K562 (cell line): ENCODE results near the gene GNG7. TPM values are rescaled to one million over a fixed set of nuclear protein-coding genes. Genes with fewer than 3 reads are reported as not detected.
A peak's percentile ranks its signal among the peaks of the same experiment; 100 is the strongest.

Experiments used
- ARID1B ChIP-seq: fragments of 450-650 bp; IDR thresholded peaks from 2 replicates; pipeline ENCODE4 v1.6.1; 2016; ENCODE audit warnings: antibody characterized with exemption, mild to moderate bottlenecking, inconsistent platforms
- BHLHE40 ChIP-seq: IDR thresholded peaks from 2 replicates; pipeline ENCODE4 v1.6.1; 2011; ENCODE audit warnings: low read length, improper control_type of control experiment
- CHCHD3 ChIP-seq: fragments of 250-450 bp; sonication (Bioruptor Pico); IDR thresholded peaks from 2 replicates; pipeline ENCODE4 v2.1.2; 2022; ENCODE audit warnings: mild to moderate bottlenecking
- CHD1 ChIP-seq: fragments of 200-600 bp; sonication (generic); IDR thresholded peaks from one replicate; pipeline ENCODE4 v1.6.1; 2012; ENCODE audit warnings: mild to moderate bottlenecking, moderate library complexity, low read length, inconsistent platforms
- HNRNPL ChIP-seq: fragments of 200-400 bp; formaldehyde crosslinking; IDR thresholded peaks from 2 replicates; pipeline ENCODE4 v1.6.1; 2017; ENCODE audit warnings: low read depth, mild to moderate bottlenecking, low read length
- HOXB6 ChIP-seq: fragments of 250-450 bp; sonication (Bioruptor Pico); IDR thresholded peaks from 2 replicates; pipeline ENCODE4 v1.5.1; 2022; ENCODE audit warnings: mild to moderate bottlenecking, borderline replicate concordance
- KDM4B ChIP-seq, 2 experiments: fragments of 450-650 bp in 1 of 2; sonication (generic) in 1 of 2; IDR thresholded peaks; 2 replicates each; pipeline ENCODE4 v1.6.1; 2016 to 2017; ENCODE audit warnings: borderline replicate concordance in 2 of 2, antibody characterized with exemption in 1 of 2, low read depth in 1 of 2, mild to moderate bottlenecking in 1 of 2
- LEF1 ChIP-seq: fragments of 450-650 bp; IDR thresholded peaks from 2 replicates; pipeline ENCODE4 v1.6.1; 2016; ENCODE audit warnings: mild to moderate bottlenecking
- MEF2D ChIP-seq: conservative IDR thresholded peaks from 2 replicates; pipeline ENCODE4 v1.6.1; 2016; ENCODE audit warnings: low read depth, missing genetic modification characterization, missing compliant biosample characterization
- STAG1 ChIP-seq: sonication (generic); formaldehyde crosslinking; IDR thresholded peaks from 2 replicates; pipeline ENCODE4 v1.5.0; 2020; ENCODE audit warnings: missing genetic modification reagents, borderline replicate concordance
- ZEB2 ChIP-seq: fragments of 450-650 bp; IDR thresholded peaks from 2 replicates; pipeline ENCODE4 v1.6.1; 2016
- ZFX ChIP-seq: sonication (generic); formaldehyde crosslinking; IDR thresholded peaks from 2 replicates; pipeline ENCODE4 v1.8.0; 2022; ENCODE audit warnings: mild to moderate bottlenecking, missing genetic modification reagents, moderate library complexity
- ZNF316 ChIP-seq: fragments of 450-650 bp; IDR thresholded peaks from 2 replicates; pipeline ENCODE4 v1.6.1; 2016
- polyA plus RNA-seq, 8 experiments: library from polyadenylated mRNA; depleted of rRNA in 4 of 8; stranded (reverse) in 5 of 8; unstranded in 3 of 8; fragments of >200 nt; fragmentation: Nextera tagmentation in 2 of 8; fragmentation: Illumina TruSeq in 1 of 8; extraction: Ambion mirVana in 2 of 8; extraction: Trizol in 1 of 8; gene quantifications; 2 replicates each; pipeline versions ENCODE4 v1.2.1 to v1.2.3, GENCODE V29; 2011 to 2014; ENCODE audit warnings: inconsistent platforms in 1 of 8, missing spikeins in 1 of 8
- total RNA-seq, 7 experiments: library from RNA; depleted of rRNA in 6 of 7; stranded (reverse); fragments of >200 nt in 6 of 7; fragmentation: Illumina TruSeq in 2 of 7; extraction: Trizol in 2 of 7; gene quantifications; 2 replicates each; pipeline versions ENCODE4 v1.2.1 to v1.2.3, GENCODE V29; 2011 to 2021; ENCODE audit warnings: low replicate concordance in 1 of 7
- TF ChIP-seq, protein P1 (sequence below): fragments of 200-800 bp; sonication (Bioruptor generic); IDR thresholded peaks from 2 replicates; pipeline ENCODE4 v1.6.1; 2017; ENCODE audit warnings: missing genetic modification characterization, missing compliant biosample characterization
- TF ChIP-seq, protein P2 (sequence below), 2 experiments: fragments of 450-650 bp in 1 of 2; sonication (generic) in 1 of 2; formaldehyde crosslinking in 1 of 2; IDR thresholded peaks in 1 of 2; conservative IDR thresholded peaks in 1 of 2; 2 replicates each; pipeline versions ENCODE4 v1.6.1 to v1.8.1; 2016 to 2023; ENCODE audit warnings: mild to moderate bottlenecking in 2 of 2, moderate library complexity in 2 of 2, inconsistent platforms in 1 of 2, missing genetic modification reagents in 1 of 2
- TF ChIP-seq, protein P3 (sequence below): fragments of 450-650 bp; IDR thresholded peaks from 2 replicates; pipeline ENCODE4 v1.6.1; 2018; ENCODE audit not compliant: partially characterized antibody
- TF ChIP-seq, protein P4 (sequence below): sonication (generic); formaldehyde crosslinking; IDR thresholded peaks from 2 replicates; pipeline ENCODE4 v1.8.0; 2022; ENCODE audit warnings: missing genetic modification reagents, mild to moderate bottlenecking, borderline replicate concordance

Gene GNG7
- total and polyA plus RNA-seq, 9 of the 15 experiments (the other 6 are each of a cell fraction or from before 2014, with no cell fraction given): 0.01 to 0.20 (median 0.06) TPM; not detected in 1

DNA sequence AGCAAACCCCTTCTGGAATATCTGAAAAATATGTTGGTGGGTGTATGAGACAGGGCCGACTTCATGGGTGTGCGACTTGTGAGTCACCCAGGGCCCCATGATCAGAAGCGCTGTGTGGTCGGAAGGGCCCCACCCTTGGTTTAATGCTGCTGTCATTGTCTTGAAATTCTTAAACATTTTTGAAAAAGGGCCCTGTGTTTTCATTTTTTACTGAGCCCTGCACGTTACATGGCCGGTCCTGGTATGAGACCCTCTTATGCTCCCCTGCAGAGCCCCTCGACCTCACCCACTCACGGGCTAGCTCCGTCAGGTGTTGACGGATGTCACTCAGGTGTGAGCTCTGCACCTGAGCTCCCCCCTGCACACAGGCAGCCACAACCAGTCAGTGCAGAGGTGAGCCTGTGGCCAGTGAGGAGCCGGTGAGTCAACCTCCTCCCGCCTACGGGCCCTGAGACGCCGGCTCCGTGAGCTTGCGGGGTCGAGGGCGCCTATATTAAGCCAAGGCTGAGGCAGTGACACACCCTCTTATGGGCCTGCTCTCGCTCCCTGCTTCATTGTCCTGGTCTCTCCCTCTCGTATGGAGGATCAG, 198.9 kb downstream of the GNG7 start (continued):
- TF ChIP-seq, protein P1, sequence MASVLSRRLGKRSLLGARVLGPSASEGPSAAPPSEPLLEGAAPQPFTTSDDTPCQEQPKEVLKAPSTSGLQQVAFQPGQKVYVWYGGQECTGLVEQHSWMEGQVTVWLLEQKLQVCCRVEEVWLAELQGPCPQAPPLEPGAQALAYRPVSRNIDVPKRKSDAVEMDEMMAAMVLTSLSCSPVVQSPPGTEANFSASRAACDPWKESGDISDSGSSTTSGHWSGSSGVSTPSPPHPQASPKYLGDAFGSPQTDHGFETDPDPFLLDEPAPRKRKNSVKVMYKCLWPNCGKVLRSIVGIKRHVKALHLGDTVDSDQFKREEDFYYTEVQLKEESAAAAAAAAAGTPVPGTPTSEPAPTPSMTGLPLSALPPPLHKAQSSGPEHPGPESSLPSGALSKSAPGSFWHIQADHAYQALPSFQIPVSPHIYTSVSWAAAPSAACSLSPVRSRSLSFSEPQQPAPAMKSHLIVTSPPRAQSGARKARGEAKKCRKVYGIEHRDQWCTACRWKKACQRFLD (CRISPR knock-in tag): 0 out of 2 replicates have a peak, but pooled peaks have one; percentile 35
- TF ChIP-seq ZNF316: no peak
- peak; percentile 23; the same call in 1 of the 2 replicates for TF ChIP-seq ZFX (CRISPR knock-in tag)
- no peak for TF ChIP-seq KDM4B (IDR thresholded peaks at IDR 0.05; ENCODE audit: borderline replicate concordance in 2 of 2, low read depth in 1 of 2)
- no peak for TF ChIP-seq STAG1 (CRISPR knock-in tag)
- TF ChIP-seq MEF2D (tag): no peak
- TF ChIP-seq HOXB6 (CRISPR knock-in tag): no peak
- TF ChIP-seq ARID1B: peak; percentile 36; the same call in 1 of the 2 replicates
- TF ChIP-seq CHCHD3: no peak
- no peak for TF ChIP-seq CHD1
- peak; percentile 36; the same call in 1 of the 2 replicates for TF ChIP-seq LEF1
- TF ChIP-seq, protein P2, sequence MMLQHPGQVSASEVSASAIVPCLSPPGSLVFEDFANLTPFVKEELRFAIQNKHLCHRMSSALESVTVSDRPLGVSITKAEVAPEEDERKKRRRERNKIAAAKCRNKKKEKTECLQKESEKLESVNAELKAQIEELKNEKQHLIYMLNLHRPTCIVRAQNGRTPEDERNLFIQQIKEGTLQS (IDR thresholded peaks at IDR 0.05): peak; percentile 69; the same call in 1 of the 2 replicates
- TF ChIP-seq, protein P2 (CRISPR knock-in tag; conservative IDR thresholded peaks at IDR 0.05): no peak
- TF ChIP-seq BHLHE40: 0 out of 2 replicates have a peak, but pooled peaks have one; percentile 11
- TF ChIP-seq, protein P3, sequence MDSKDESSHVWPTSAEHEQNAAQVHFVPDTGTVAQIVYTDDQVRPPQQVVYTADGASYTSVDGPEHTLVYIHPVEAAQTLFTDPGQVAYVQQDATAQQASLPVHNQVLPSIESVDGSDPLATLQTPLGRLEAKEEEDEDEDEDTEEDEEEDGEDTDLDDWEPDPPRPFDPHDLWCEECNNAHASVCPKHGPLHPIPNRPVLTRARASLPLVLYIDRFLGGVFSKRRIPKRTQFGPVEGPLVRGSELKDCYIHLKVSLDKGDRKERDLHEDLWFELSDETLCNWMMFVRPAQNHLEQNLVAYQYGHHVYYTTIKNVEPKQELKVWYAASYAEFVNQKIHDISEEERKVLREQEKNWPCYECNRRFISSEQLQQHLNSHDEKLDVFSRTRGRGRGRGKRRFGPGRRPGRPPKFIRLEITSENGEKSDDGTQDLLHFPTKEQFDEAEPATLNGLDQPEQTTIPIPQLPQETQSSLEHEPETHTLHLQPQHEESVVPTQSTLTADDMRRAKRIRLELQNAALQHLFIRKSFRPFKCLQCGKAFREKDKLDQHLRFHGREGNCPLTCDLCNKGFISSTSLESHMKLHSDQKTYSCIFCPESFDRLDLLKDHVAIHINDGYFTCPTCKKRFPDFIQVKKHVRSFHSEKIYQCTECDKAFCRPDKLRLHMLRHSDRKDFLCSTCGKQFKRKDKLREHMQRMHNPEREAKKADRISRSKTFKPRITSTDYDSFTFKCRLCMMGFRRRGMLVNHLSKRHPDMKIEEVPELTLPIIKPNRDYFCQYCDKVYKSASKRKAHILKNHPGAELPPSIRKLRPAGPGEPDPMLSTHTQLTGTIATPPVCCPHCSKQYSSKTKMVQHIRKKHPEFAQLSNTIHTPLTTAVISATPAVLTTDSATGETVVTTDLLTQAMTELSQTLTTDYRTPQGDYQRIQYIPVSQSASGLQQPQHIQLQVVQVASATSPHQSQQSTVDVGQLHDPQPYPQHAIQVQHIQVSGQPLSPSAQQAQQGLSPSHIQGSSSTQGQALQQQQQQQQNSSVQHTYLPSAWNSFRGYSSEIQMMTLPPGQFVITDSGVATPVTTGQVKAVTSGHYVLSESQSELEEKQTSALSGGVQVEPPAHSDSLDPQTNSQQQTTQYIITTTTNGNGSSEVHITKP: no peak
- no peak for TF ChIP-seq HNRNPL
- peak; percentile 92 for TF ChIP-seq ZEB2
- TF ChIP-seq, protein P4, sequence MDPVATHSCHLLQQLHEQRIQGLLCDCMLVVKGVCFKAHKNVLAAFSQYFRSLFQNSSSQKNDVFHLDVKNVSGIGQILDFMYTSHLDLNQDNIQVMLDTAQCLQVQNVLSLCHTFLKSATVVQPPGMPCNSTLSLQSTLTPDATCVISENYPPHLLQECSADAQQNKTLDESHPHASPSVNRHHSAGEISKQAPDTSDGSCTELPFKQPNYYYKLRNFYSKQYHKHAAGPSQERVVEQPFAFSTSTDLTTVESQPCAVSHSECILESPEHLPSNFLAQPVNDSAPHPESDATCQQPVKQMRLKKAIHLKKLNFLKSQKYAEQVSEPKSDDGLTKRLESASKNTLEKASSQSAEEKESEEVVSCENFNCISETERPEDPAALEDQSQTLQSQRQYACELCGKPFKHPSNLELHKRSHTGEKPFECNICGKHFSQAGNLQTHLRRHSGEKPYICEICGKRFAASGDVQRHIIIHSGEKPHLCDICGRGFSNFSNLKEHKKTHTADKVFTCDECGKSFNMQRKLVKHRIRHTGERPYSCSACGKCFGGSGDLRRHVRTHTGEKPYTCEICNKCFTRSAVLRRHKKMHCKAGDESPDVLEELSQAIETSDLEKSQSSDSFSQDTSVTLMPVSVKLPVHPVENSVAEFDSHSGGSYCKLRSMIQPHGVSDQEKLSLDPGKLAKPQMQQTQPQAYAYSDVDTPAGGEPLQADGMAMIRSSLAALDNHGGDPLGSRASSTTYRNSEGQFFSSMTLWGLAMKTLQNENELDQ: no peak
